Measurements from ENCODE around the gene LOXHD1. TPM values are rescaled to one million over a fixed set of nuclear protein-coding genes. Genes with fewer than 3 reads are reported as not detected.

Gene LOXHD1
- total RNA-seq, 1 donor from 2014 or later: not detected

DNA sequence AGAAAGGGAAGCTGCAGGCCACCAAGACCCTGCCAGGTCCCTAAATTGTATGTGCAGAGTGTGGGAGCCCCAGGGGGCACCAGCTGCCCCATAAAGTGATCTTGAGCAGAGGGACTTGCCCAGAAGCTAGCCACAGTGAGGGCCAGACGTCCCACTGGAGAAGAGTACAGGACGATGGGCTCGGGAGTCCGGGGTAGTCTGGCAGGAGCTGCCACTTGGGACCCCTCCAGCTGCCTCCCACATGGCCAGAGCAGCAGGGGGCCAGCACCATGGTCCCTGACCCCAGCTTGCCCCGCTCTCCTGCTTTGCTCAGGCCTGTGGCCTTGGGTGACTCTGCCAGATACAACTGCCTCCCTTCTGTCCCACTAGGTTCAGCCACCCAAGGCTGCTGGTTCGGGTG is 11.7 kb upstream of the LOXHD1 start:
- H3K9me3 ChIP-seq: no peaks in the 10 kb centered on the region
- no peaks in the 10 kb centered on the region for H3K36me3 ChIP-seq
- DNase-seq (ENCODE audit: low spot score in 2 of 2): no peak
- no peak overlapping the region for H3K4me3 ChIP-seq
- no peaks in the 10 kb centered on the region for H3K4me1 ChIP-seq
- no peak overlapping the region for H3K27ac ChIP-seq
- TF ChIP-seq, protein P1, sequence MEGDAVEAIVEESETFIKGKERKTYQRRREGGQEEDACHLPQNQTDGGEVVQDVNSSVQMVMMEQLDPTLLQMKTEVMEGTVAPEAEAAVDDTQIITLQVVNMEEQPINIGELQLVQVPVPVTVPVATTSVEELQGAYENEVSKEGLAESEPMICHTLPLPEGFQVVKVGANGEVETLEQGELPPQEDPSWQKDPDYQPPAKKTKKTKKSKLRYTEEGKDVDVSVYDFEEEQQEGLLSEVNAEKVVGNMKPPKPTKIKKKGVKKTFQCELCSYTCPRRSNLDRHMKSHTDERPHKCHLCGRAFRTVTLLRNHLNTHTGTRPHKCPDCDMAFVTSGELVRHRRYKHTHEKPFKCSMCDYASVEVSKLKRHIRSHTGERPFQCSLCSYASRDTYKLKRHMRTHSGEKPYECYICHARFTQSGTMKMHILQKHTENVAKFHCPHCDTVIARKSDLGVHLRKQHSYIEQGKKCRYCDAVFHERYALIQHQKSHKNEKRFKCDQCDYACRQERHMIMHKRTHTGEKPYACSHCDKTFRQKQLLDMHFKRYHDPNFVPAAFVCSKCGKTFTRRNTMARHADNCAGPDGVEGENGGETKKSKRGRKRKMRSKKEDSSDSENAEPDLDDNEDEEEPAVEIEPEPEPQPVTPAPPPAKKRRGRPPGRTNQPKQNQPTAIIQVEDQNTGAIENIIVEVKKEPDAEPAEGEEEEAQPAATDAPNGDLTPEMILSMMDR (IDR thresholded peaks at IDR 0.05): no peak
- no peaks in the 10 kb centered on the region for H3K27me3 ChIP-seq
- intact Hi-C loops (cut with DNase I): no loop called here

DNA sequence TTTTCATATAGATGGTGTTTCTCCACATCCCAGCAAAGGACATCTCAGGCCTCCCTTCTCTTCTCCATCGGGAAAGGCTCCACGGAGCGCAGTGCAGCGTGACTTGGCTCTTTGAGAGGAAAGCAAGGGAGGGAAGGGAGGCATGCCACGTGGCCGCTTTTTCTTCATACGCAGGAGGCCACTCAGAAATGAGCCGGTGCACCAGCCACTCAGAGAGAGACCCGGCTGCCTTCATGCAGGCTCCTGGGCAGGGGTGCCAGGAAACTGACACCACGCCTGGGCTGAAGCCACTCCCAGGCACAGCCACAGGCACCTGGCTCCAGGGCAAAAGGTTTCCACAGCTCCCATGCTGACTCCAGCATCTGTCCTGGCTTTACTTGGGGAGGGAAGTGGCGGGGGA is 11.1 kb upstream of the LOXHD1 start:
- intact Hi-C loops (cut with DNase I): no loop called here
- DNase-seq (ENCODE audit: low spot score in 2 of 2): no peak
- H3K27me3 ChIP-seq: no peaks in the 10 kb centered on the region
- no peaks in the 10 kb centered on the region for H3K4me1 ChIP-seq
- no peaks in the 10 kb centered on the region for H3K36me3 ChIP-seq
- H3K4me3 ChIP-seq: no peak overlapping the region
- TF ChIP-seq, protein P1 (IDR thresholded peaks at IDR 0.05): no peak
- H3K27ac ChIP-seq: no peak overlapping the region
- H3K9me3 ChIP-seq: no peaks in the 10 kb centered on the region

DNA sequence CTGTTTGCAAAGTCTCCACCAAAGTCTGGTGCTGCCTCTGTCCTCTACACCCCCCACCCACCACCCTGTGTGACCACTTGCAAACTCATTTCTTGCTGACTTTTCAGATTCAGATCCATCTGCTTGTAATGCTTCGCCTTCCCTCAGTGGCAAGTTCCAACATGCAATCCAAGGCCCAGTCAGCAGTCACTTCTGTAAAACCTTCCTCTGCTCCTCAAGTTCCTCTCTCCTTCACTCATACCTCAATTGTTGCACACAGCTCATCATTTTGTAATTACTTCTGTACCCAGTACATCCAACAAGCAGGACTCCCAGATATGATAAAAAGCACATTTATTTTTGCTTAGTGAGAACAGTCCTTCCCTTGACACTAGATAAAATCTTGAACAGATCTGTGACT is 6.5 kb upstream of the LOXHD1 start:
- Histone ChIP-seq H3K4me1 (no peaks in the 10 kb centered on the region), H3K27ac (no peak overlapping the region), H3K4me3 (no peak overlapping the region), H3K9me3 (no peaks in the 10 kb centered on the region), H3K36me3 (no peaks in the 10 kb centered on the region), H3K27me3 (no peaks in the 10 kb centered on the region)
- TF ChIP-seq, protein P1 (IDR thresholded peaks at IDR 0.05): no peak
- intact Hi-C loops (cut with DNase I): no loop called here
- DNase-seq (ENCODE audit: low spot score in 2 of 2): no peak

DNA sequence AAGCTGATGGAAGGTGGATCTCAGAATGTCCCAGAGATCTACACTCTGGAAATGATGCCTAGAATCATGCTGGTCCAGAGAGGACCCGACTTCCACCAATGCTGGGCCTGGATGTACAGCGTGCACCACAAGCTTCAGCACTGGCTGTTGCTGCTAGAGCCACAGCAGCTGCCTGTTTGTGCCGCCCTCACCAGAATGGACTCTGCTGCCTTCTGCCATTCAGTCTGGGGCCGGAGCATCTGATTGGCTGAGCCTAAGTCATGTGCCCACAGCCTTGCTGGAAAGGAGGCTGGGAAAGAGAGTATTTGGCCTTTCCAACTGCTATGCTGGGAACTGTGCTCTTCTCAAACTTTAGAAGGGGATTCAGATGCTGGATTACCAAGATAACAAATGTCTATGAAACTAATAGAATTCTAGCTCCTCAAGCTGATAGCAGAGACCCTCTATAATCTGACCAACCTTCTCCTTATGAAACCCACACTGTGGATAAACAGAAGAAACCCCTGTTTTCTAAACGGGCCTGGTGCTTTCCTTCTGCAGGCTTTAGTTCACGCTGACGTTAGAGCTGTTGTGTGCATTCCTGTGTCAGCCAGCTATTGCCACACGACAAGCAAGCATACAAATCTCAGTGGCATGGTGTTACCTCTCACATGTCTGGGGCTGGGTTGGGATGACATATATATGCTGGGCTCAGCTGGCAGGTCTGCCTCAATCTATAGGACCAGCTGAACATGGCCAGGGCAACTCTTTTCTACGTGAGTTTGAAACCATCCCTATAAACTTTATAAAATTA is 4.1 kb upstream of the LOXHD1 start:
- Histone ChIP-seq H3K4me3 (no peak overlapping the region), H3K4me1 (no peaks in the 10 kb centered on the region), H3K27ac (no peak overlapping the region), H3K9me3 (no peaks in the 10 kb centered on the region), H3K27me3 (no peaks in the 10 kb centered on the region), H3K36me3 (no peaks in the 10 kb centered on the region)
- TF ChIP-seq, protein P1 (IDR thresholded peaks at IDR 0.05): no peak
- no peak for DNase-seq (ENCODE audit: low spot score in 2 of 2)
- intact Hi-C loops (cut with DNase I): no loop called here

DNA sequence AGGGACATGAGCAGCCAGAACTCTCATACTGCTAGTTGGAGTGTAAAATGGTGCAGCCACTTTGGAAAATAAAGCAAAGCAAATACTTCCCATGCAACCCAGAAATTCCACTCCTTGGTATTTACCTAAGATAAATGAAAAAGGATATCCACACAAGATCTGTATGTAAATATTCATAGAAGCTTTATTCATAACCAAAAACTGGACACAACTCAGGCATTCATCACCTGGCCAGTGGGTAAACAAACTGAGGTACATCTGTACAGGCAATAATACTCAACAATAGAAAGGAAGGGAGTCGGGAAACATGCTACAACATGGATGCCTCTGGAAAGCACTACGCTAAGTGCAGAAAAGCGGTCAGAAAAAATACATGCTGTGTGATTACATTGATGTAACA is 2.5 kb upstream of the LOXHD1 start:
- H3K27me3 ChIP-seq: no peaks in the 10 kb centered on the region
- H3K36me3 ChIP-seq: no peaks in the 10 kb centered on the region
- no peaks in the 10 kb centered on the region for H3K9me3 ChIP-seq
- H3K27ac ChIP-seq: no peak overlapping the region
- H3K4me3 ChIP-seq: no peak overlapping the region
- H3K4me1 ChIP-seq: no peaks in the 10 kb centered on the region
- intact Hi-C loops (cut with DNase I): loop anchor here (2.0 kb wide), 1 partner anchor 379 kb away; no protein-coding TSS in a partner anchor
- DNase-seq (ENCODE audit: low spot score in 2 of 2): no peak
- TF ChIP-seq, protein P1 (IDR thresholded peaks at IDR 0.05): no peak

All from ascending aorta (tissue), 2 donors.